Measurements from ENCODE around the gene UBXN11.

Gene UBXN11

GRCh38 chr1:26283279-26283853 is 23.1 kb downstream of the UBXN11 start:
- H3K36me3 ChIP-seq (ENCODE audit: control insufficient read depth, insufficient read depth, low read length) = peaks cover 39% of the 10 kb centered on the region
- WGBS, 2 experiments (ENCODE audit: insufficient coverage in 2 of 2) = 94 to 98% methylated on average over 2 to 4 of the region's 4 CpGs
- no peak overlapping the region for H3K4me3 ChIP-seq (ENCODE audit: extremely low read depth, insufficient read depth, low read length, poor library complexity, severe bottlenecking)
- H3K9me3 ChIP-seq (ENCODE audit: control insufficient read depth, low read length) = no peaks in the 10 kb centered on the region
- H3K4me1 ChIP-seq (ENCODE audit: control insufficient read depth, insufficient read depth, low read length, poor library complexity, severe bottlenecking) = peaks cover 51% of the 10 kb centered on the region
- peak overlapping the region; percentile 29 for H3K27ac ChIP-seq (ENCODE audit: low read depth, low read length, severe bottlenecking)

GRCh38 chr1:26282401-26282918 is 24.0 kb downstream of the UBXN11 start:
- no peaks in the 10 kb centered on the region for H3K9me3 ChIP-seq (ENCODE audit: control insufficient read depth, low read length)
- peak overlapping the region; percentile 2 for H3K4me3 ChIP-seq (ENCODE audit: extremely low read depth, insufficient read depth, low read length, poor library complexity, severe bottlenecking)
- H3K27ac ChIP-seq (ENCODE audit: low read depth, low read length, severe bottlenecking) = no peak overlapping the region
- peaks cover 60% of the 10 kb centered on the region for H3K4me1 ChIP-seq (ENCODE audit: control insufficient read depth, insufficient read depth, low read length, poor library complexity, severe bottlenecking)
- H3K36me3 ChIP-seq (ENCODE audit: control insufficient read depth, insufficient read depth, low read length) = peaks cover 48% of the 10 kb centered on the region
- 81 to 91% methylated on average over 10 to 15 of the region's 22 CpGs for WGBS, 2 experiments (ENCODE audit: insufficient coverage in 2 of 2)

- Histone ChIP-seq H3K36me3 (ENCODE audit: control insufficient read depth, insufficient read depth, low read length) (peaks cover 53% of the 10 kb centered on the region), H3K9me3 (ENCODE audit: control insufficient read depth, low read length) (no peaks in the 10 kb centered on the region), H3K27ac (ENCODE audit: low read depth, low read length, severe bottlenecking) (peak overlapping the region; percentile 45), H3K4me3 (ENCODE audit: extremely low read depth, insufficient read depth, low read length, poor library complexity, severe bottlenecking) (peak overlapping the region; percentile 82), H3K4me1 (ENCODE audit: control insufficient read depth, insufficient read depth, low read length, poor library complexity, severe bottlenecking) (peaks cover 65% of the 10 kb centered on the region)
- 15 to 22% methylated on average over 9 to 11 of the region's 15 CpGs for WGBS, 2 experiments (ENCODE audit: insufficient coverage in 2 of 2)
Observed at GRCh38 chr1:26281971-26282370, 24.5 kb downstream of the UBXN11 start.

- H3K27ac ChIP-seq (ENCODE audit: low read depth, low read length, severe bottlenecking) = peak overlapping the region; percentile 45
- H3K9me3 ChIP-seq (ENCODE audit: control insufficient read depth, low read length) = no peaks in the 10 kb centered on the region
- peaks cover 71% of the 10 kb centered on the region for H3K4me1 ChIP-seq (ENCODE audit: control insufficient read depth, insufficient read depth, low read length, poor library complexity, severe bottlenecking)
- 97 to 100% methylated on average over 5 of the region's 5 CpGs for WGBS, 2 experiments (ENCODE audit: insufficient coverage in 2 of 2)
- peaks cover 60% of the 10 kb centered on the region for H3K36me3 ChIP-seq (ENCODE audit: control insufficient read depth, insufficient read depth, low read length)
- H3K4me3 ChIP-seq (ENCODE audit: extremely low read depth, insufficient read depth, low read length, poor library complexity, severe bottlenecking) = peak overlapping the region; percentile 82
Observed at GRCh38 chr1:26281091-26281958, 25.1 kb downstream of the UBXN11 start.

- peaks cover 60% of the 10 kb centered on the region for H3K36me3 ChIP-seq (ENCODE audit: control insufficient read depth, insufficient read depth, low read length)
- no peaks in the 10 kb centered on the region for H3K9me3 ChIP-seq (ENCODE audit: control insufficient read depth, low read length)
- H3K27ac ChIP-seq (ENCODE audit: low read depth, low read length, severe bottlenecking) = peak overlapping the region; percentile 87
- peak overlapping the region; percentile 82 for H3K4me3 ChIP-seq (ENCODE audit: extremely low read depth, insufficient read depth, low read length, poor library complexity, severe bottlenecking)
- 7 to 8% methylated on average over 12 of the region's 20 CpGs for WGBS, 2 experiments (ENCODE audit: insufficient coverage in 2 of 2)
- peaks cover 78% of the 10 kb centered on the region for H3K4me1 ChIP-seq (ENCODE audit: control insufficient read depth, insufficient read depth, low read length, poor library complexity, severe bottlenecking)
Observed at GRCh38 chr1:26280333-26281042, 25.9 kb downstream of the UBXN11 start.

GRCh38 chr1:26279456-26280332 is 26.7 kb downstream of the UBXN11 start, which contains the start of gene SH3BGRL3:
SH3BGRL3 (plus strand) TSS chr1:26280086; CDS start chr1:26280156, 70 bp downstream.
- H3K36me3 ChIP-seq (ENCODE audit: control insufficient read depth, insufficient read depth, low read length) = peaks cover 68% of the 10 kb centered on the region
- peaks cover 79% of the 10 kb centered on the region for H3K4me1 ChIP-seq (ENCODE audit: control insufficient read depth, insufficient read depth, low read length, poor library complexity, severe bottlenecking)
- WGBS, 2 experiments (ENCODE audit: insufficient coverage in 2 of 2) = 0 to 2% methylated on average over 43 to 59 of the region's 66 CpGs
- H3K9me3 ChIP-seq (ENCODE audit: control insufficient read depth, low read length) = no peaks in the 10 kb centered on the region
- H3K4me3 ChIP-seq (ENCODE audit: extremely low read depth, insufficient read depth, low read length, poor library complexity, severe bottlenecking) = peak within 1 kb of the TSS; percentile 82
- peak within 1 kb of the TSS; percentile 87 for H3K27ac ChIP-seq (ENCODE audit: low read depth, low read length, severe bottlenecking)

- Histone ChIP-seq H3K9me3 (ENCODE audit: control insufficient read depth, low read length) (no peaks in the 10 kb centered on the region), H3K4me3 (ENCODE audit: extremely low read depth, insufficient read depth, low read length, poor library complexity, severe bottlenecking) (peak overlapping the region; percentile 82), H3K36me3 (ENCODE audit: control insufficient read depth, insufficient read depth, low read length) (peaks cover 69% of the 10 kb centered on the region), H3K4me1 (ENCODE audit: control insufficient read depth, insufficient read depth, low read length, poor library complexity, severe bottlenecking) (peaks cover 77% of the 10 kb centered on the region), H3K27ac (ENCODE audit: low read depth, low read length, severe bottlenecking) (peak overlapping the region; percentile 87)
- WGBS, 2 experiments (ENCODE audit: insufficient coverage in 2 of 2) = 85 to 87% methylated on average over 7 of the region's 9 CpGs
Observed at GRCh38 chr1:26278724-26279455, 27.5 kb downstream of the UBXN11 start.

- peaks cover 69% of the 10 kb centered on the region for H3K36me3 ChIP-seq (ENCODE audit: control insufficient read depth, insufficient read depth, low read length)
Observed at GRCh38 chr1:26278303-26278702, 28.1 kb downstream of the UBXN11 start.

GRCh38 chr1:26277719-26278118 is 28.7 kb downstream of the UBXN11 start:
- H3K9me3 ChIP-seq (ENCODE audit: control insufficient read depth, low read length) = no peaks in the 10 kb centered on the region
- H3K27ac ChIP-seq (ENCODE audit: low read depth, low read length, severe bottlenecking) = peak overlapping the region; percentile 10
- H3K4me1 ChIP-seq (ENCODE audit: control insufficient read depth, insufficient read depth, low read length, poor library complexity, severe bottlenecking) = peaks cover 72% of the 10 kb centered on the region
- WGBS, 2 experiments (ENCODE audit: insufficient coverage in 2 of 2) = 83% methylated on average over 1 of the region's 1 CpG; no CpG with 5 or more reads in 1 of the 2 experiments
- no peak overlapping the region for H3K4me3 ChIP-seq (ENCODE audit: extremely low read depth, insufficient read depth, low read length, poor library complexity, severe bottlenecking)
- H3K36me3 ChIP-seq (ENCODE audit: control insufficient read depth, insufficient read depth, low read length) = peaks cover 71% of the 10 kb centered on the region

More at GRCh38 chr1:26278303-26278702, 28.1 kb downstream of the UBXN11 start:
- Histone ChIP-seq H3K27ac (ENCODE audit: low read depth, low read length, severe bottlenecking) (peak overlapping the region; percentile 87), H3K9me3 (ENCODE audit: control insufficient read depth, low read length) (no peaks in the 10 kb centered on the region), H3K4me1 (ENCODE audit: control insufficient read depth, insufficient read depth, low read length, poor library complexity, severe bottlenecking) (peaks cover 74% of the 10 kb centered on the region), H3K4me3 (ENCODE audit: extremely low read depth, insufficient read depth, low read length, poor library complexity, severe bottlenecking) (no peak overlapping the region)
- 89 to 100% methylated on average over 2 of the region's 4 CpGs for WGBS, 2 experiments (ENCODE audit: insufficient coverage in 2 of 2)

Measured in mesodermal cell (in vitro differentiated cells).